HG03103 (cell line): ENCODE measurements around the gene SLC13A3.

Source experiments
- ATAC-seq: cut with Tn5 transposase; IDR thresholded peaks from one replicate; pipeline ENCODE4 v1.9.1; 2021; ENCODE audit warnings: low read depth; ENCODE audit not compliant: unreplicated experiment

The SLC13A3 gene

GRCh38 chr20:46657137-46657536 is 5.9 kb upstream of the SLC13A3 start:
- ATAC-seq = no peak

DNA sequence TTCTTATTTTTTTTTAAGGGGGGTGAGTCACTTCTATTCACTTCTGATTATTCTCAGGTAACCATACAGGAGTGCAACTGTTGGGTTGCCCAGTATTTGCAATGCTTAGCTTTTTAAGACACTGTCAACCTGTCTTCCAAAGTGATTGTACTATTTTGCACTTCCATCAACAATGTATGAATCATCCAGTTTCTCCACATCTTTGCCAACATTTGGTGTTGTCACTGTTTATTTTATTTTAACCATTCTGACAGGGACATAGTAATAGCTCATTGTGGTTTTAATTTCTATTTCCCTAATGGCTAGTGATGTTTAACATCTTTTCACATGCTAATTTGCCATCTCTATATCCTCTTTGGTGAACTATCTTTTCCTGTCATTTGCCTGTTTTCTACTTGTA is 1.4 kb upstream of the SLC13A3 start:
- no peak for ATAC-seq

DNA sequence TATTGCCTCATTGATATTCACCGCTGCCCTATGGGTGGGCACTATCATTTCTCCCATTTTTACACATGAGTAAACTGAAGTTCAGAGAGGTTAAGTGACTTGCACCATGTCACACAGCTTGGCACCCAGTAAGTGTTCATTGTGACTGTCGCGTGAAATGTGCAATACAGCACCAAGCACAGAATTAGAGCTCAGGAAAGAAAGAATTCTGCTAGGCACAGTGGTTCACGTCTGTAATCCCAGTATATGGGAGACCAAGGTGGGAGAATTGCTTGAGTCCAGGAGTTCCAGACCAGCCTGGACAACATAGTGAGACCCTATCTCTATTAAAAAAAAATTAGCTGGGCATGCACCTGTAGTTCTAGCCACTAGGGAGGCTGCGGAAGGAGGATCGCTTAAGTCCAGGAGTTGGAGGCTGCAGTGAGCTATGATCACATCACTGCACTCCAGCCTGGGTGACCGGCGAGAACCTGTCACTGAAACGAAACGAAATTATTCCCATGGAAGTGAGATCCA is 626 bp downstream of the SLC13A3 start:
- ATAC-seq = no peak

DNA sequence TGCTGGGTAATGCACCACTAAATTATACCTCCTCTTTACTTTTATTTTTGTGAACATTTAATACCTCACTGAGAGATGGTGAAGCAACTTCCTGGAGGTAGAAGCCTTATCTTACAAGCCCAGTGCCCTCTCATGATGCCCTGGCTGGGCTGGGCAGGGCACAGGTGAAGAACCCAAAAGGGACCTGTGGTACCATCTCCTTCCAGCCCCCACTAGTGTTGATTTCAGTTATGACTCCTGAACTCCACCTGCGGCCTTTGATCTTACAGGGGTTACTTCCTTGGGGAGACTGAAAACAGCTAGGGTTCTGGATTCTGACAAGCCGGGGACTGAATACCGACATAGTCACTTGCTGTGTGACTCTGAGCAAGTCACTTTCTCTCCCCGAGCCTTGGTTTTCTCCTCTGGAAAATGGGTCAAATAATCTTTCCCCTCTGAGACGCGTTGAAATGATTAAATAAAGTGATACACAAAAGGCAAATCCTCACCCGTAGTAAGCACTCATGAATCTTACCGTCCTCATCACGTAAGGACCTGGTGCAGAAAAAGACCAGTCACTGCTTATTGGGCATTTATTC is 1.2 kb downstream of the SLC13A3 start:
- no peak for ATAC-seq

DNA sequence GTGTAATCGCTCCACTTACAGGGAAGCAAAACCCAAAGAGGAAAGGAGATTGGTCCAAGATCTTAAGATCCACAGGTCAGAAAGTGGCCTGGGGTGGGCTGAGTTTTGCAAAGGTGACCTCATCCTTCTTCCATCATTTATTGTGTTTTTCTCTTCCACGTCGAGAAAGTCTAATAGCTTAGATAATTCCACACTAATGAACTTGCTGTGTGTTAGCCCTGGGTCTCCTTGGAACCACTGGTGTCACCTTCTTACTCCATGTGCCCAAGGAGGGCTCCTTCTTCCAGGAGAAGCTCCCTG is 1.7 kb downstream of the SLC13A3 start:
- ATAC-seq = no peak

- no peak for ATAC-seq
Observed at GRCh38 chr20:46648903-46649649, 2.2 kb downstream of the SLC13A3 start.

- ATAC-seq = no peak
Observed at GRCh38 chr20:46647469-46647868, 3.8 kb downstream of the SLC13A3 start.

GRCh38 chr20:46646659-46647380 is 4.4 kb downstream of the SLC13A3 start:
- ATAC-seq = no peak

DNA sequence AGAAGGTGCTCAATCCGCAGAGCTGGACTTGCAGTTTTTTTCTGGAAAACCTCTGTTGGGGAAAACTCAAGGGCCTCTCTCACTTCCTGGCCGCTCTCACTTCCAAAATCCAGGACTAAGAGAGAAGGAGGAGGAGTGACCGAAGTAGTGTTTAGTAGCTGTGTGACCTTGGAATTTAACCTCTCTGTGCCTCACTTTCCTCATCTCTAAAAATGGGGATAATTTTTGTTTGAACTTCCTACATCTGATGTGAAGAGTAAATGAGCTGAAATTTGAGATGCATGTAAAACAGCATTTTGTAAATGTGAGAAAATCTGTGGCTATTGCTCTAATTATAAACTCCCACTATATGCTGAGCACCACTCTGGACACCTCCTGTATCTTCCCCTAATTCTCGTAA is 5.1 kb downstream of the SLC13A3 start:
- ATAC-seq = no peak

DNA sequence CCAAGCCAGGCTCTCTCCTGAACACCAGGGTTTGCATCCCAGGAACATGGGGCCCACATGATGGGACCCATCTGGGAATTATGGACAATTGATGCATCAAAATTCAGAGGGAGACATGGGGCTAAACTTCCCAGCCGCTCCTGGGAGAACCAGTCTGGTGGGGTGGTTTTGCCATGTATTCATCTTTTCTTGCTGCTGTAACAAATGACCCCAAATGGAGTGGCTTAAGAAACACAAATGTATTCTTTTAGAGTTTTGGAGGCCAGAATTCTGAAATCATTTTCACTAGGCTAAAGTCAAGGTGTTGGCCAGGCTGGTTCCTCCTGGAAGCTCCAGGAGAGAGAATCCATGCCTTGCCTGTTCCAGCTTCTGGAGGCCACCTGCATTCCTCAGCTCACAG is 6.5 kb downstream of the SLC13A3 start:
- no peak for ATAC-seq

DNA sequence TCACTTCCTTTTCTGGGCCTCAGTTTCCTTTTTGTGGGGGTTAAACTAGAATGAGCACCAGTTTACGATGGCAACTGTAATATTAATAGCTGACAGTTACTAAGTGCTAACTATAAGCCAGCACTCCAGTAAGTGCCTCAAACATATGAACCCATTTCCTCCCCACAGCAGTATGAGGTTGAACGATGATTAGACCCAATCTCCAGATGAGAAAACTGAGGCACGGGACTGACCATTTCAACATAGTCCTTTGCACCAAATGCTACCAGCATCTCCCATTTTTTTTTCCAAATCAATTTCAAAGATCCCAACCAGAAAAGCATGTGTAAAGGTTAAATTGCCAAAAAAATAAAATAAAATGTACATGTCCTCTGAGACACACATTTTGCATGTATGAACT is 7.1 kb downstream of the SLC13A3 start:
- no peak for ATAC-seq

DNA sequence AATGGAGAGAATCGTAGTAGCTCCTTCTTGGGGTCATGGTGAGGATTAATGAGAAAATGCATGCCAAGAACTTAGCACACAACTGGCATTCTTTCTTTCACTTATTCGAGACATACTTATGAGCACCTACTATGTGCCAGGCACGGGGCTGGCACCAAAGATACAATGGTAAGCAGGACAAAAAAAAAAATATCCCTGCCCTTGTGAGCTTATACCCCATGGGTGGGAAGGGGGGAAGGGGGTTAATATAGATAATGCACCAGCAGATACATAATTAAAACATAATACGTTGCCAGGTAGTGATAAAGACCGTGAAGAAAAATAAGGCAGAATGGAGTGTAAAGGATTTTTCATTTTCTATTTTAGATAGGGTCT is 8.3 kb downstream of the SLC13A3 start:
- no peak for ATAC-seq

DNA sequence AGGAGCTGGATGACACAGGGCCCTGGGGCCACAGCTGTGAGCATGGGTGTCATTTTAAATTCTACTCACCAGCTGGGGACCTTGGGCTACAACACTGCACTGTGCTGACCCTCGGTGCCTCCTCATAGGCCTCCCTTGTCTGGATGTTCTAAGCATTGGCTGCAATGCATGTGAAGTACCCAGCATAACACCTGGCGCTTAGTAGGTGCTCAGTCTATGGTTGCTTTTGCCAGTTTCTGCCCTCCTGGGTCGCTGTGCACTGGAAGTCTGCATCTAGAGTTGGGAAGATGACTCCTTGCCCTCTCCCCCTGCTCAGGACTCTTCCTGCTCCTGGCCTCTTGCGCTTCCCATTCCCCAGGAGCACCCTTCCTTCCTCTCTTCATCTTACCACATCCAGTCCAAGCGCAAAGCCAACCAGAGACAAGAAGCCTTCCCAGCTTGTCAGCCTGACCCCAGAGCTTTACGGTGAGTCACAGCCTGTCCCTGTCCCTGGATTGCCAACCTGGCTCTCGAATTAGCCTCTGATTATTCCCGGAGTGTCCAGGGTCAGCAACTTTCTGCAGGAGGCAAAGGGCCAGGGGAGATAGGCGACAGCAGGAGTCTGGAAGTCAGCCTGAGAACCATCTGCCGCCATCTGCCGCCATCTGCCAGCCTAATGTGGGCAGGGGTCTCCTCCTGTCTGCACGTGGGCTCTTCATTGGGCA is 8.8 kb downstream of the SLC13A3 start:
- ATAC-seq = no peak

GRCh38 chr20:46641424-46641823 is 9.8 kb downstream of the SLC13A3 start:
- ATAC-seq = no peak

- ATAC-seq = no peak
Observed at GRCh38 chr20:46640536-46641311, 10.5 kb downstream of the SLC13A3 start.

DNA sequence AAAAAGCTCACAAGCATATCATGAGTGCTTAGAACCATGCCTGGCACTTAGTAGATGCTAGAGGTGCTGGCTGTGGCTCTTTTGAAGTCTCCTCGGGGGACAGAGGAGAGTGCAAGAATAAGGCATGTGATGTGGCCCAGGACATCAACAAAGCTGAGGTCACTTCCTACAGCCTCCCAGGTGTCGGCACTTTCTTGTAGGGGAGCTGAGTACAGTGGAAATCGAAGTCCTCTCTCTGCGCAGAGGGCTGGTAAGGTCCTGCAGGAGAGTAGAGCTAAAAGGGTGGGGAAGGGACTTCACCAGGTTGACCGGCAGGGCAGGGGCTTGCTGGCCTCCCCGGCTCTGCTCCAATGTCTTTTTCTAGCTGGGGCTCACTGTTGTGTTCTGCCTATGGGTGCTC is 11.2 kb downstream of the SLC13A3 start:
- no peak for ATAC-seq

DNA sequence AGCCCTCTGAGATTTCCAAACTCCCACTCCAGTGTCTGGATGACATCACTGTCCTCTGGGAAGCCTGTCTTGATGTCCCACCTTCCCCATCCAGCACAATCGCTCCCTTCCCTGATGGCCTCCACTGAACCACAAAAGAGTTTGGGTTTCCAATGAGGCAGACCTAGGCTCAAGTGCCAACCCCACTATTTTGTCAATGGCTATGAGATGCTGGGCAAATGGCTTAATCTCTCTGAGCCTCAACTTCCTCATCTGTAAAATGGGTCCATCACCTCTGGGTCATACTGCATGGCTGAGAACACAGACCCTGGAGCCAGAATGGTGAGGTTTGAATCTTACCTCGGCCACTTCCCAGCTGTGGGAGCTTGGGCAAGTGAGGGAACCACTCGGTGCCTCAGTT is 11.7 kb downstream of the SLC13A3 start:
- ATAC-seq = no peak

- ATAC-seq = no peak
Observed at GRCh38 chr20:46638898-46639274, 12.4 kb downstream of the SLC13A3 start.

DNA sequence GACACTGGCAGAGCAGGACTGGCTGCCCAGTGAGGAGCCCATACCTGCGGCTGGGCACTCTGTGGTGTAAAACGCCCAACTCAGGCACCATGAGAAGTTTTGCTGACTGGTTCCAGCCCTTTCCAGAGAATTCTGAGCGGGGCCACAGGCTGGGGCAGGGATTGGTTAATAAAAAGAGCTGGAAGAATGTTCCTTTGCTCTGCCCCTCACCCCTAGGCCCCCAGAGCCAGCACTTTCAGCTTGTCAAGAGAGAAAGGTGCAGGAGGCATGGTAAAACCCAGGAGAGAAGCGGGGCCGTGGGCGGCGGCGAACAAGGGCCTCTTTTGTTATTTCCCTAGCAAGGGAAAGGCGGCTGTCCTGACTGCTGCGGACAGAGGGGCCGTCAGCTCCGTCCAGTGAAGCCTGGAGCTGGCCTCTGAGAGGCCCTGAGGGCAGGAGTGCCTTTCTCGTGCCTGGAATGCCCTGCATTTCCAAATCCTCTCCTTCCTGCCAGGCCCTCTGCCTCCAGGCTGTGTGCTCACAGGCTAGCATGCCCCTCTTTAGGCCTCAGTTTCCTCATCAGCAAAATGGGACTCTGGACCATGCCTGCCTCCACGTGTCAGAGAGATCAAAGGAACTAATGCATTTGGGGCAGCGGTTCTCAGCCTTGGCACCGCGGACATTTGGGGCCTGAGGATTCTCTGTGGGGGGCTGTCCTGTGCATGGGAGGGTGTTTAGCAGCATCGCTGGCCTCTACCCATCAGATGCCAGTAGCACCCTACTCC is 12.9 kb downstream of the SLC13A3 start:
- ATAC-seq = no peak
